PC-9 (cell line): ENCODE measurements around the gene FAAH.

Source experiments
- CTCF ChIP-seq: fragments of 200-600 bp; sonication (generic); conservative IDR thresholded peaks from 2 replicates; pipeline ENCODE4 v1.6.1; 2017; ENCODE audit warnings: mixed run types, antibody characterized with exemption, mild to moderate bottlenecking, moderate library complexity
- EZH2 ChIP-seq: fragments of 200-600 bp; sonication (generic); IDR thresholded peaks from 2 replicates; pipeline ENCODE4 v1.8.0; 2017; ENCODE audit warnings: antibody characterized with exemption, low read depth

- TF ChIP-seq CTCF (no peak), EZH2 (no peak)
Measured at GRCh38 chr1:46401964-46402626, 8.0 kb downstream of the FAAH start.
